Endometrial microvascular endothelial cells (primary cell): ENCODE data around the gene SLC38A1. TPM values are rescaled to one million over a fixed set of nuclear protein-coding genes. Genes with fewer than 3 reads are reported as not detected.
"Not testable (repeated sequence)": the region's sequence is repeated elsewhere in the genome, so short reads cannot be mapped to it uniquely, and the experiment has no call there.

ENCODE experiments used
- in situ Hi-C: cut with HindIII; loops from 2 replicates; pipeline ENCODE4 v1.10.0; 2017; ENCODE audit warnings: low sequenced_read_pairs, low pct_unique_long_range_greater_than_20kb; ENCODE audit errors: inconsistent ontology term
- total RNA-seq: library from RNA; depleted of rRNA; stranded (reverse); fragments of >200 nt; gene quantifications from one replicate; pipeline ENCODE4 v1.2.3, GENCODE V29; 2015; ENCODE audit errors: inconsistent ontology term

Gene SLC38A1
- total RNA-seq, 1 donor from 2014 or later, result 82.9 TPM

GRCh38 chr12:46184798-46185595 is 83.8 kb downstream of the SLC38A1 start:
- in situ Hi-C loops, result no loop called here

- in situ Hi-C loops, result no loop called here
Measured at GRCh38 chr12:46183112-46183511, 85.7 kb downstream of the SLC38A1 start.

- in situ Hi-C loops, result no loop called here
Measured at GRCh38 chr12:46181465-46181864, 87.4 kb downstream of the SLC38A1 start.

- in situ Hi-C loops, result no loop called here
Measured at GRCh38 chr12:46179693-46180452, 89.0 kb downstream of the SLC38A1 start.

GRCh38 chr12:46177837-46178608 is 90.8 kb downstream of the SLC38A1 start:
- in situ Hi-C loops, result no loop called here

- in situ Hi-C loops, result no loop called here
Measured at GRCh38 chr12:46177025-46177424, 91.8 kb downstream of the SLC38A1 start.

- in situ Hi-C loops, result no loop called here
Measured at GRCh38 chr12:46174919-46175318, 93.9 kb downstream of the SLC38A1 start.

- in situ Hi-C loops, result no loop called here
Measured at GRCh38 chr12:46174061-46174662, 94.7 kb downstream of the SLC38A1 start.

- in situ Hi-C loops, result no loop called here
Measured at GRCh38 chr12:46168426-46168825, 100.4 kb downstream of the SLC38A1 start.

GRCh38 chr12:46167412-46167811 is 101.4 kb downstream of the SLC38A1 start:
- in situ Hi-C loops, result no loop called here

GRCh38 chr12:46165191-46165590 is 103.7 kb downstream of the SLC38A1 start:
- in situ Hi-C loops, result no loop called here

GRCh38 chr12:46164186-46164761 is 104.6 kb downstream of the SLC38A1 start:
- in situ Hi-C loops, result no loop called here

GRCh38 chr12:46162549-46163076 is 106.2 kb downstream of the SLC38A1 start:
- in situ Hi-C loops, result not testable (repeated sequence)

- in situ Hi-C loops, result no loop called here
Measured at GRCh38 chr12:46160981-46161690, 107.7 kb downstream of the SLC38A1 start.

- in situ Hi-C loops, result no loop called here
Measured at GRCh38 chr12:46160101-46160980, 108.5 kb downstream of the SLC38A1 start.

GRCh38 chr12:46159309-46159901 is 109.4 kb downstream of the SLC38A1 start:
- in situ Hi-C loops, result no loop called here

GRCh38 chr12:46158501-46158900 is 110.3 kb downstream of the SLC38A1 start:
- in situ Hi-C loops, result no loop called here
